GM12878 (cell line): Measurements from ENCODE around the gene RGL1. TPM values are rescaled to one million over a fixed set of nuclear protein-coding genes. Genes with fewer than 3 reads are reported as not detected.

Source experiments
- ATF2 ChIP-seq: IDR thresholded peaks from 2 replicates; pipeline ENCODE4 v1.6.1; 2012; ENCODE audit warnings: low read length, inconsistent platforms
- ATF3 ChIP-seq: IDR thresholded peaks from 2 replicates; pipeline ENCODE4 v1.6.1; 2011; ENCODE audit warnings: low read depth, mild to moderate bottlenecking, low read length, moderate library complexity, borderline replicate concordance; ENCODE audit errors: extremely low read depth
- BHLHE40 ChIP-seq, 2 experiments: fragments of 450-650 bp in 1 of 2; IDR thresholded peaks; 2 replicates each; pipeline ENCODE4 v1.6.1; 2011 to 2017; ENCODE audit warnings: low read depth in 2 of 2, borderline replicate concordance in 1 of 2, improper control_type of control experiment in 1 of 2, low read length in 1 of 2, mild to moderate bottlenecking in 1 of 2
- CEBPB ChIP-seq, 2 experiments: fragments of 150-350 bp in 1 of 2; IDR thresholded peaks; 2 replicates each; pipeline ENCODE4 v1.6.1; 2012 to 2014; ENCODE audit warnings: low read depth in 2 of 2, low read length in 2 of 2, borderline replicate concordance in 1 of 2, inconsistent platforms in 1 of 2
- CHD2 ChIP-seq: IDR thresholded peaks from 2 replicates; pipeline ENCODE4 v1.6.1; 2011; ENCODE audit warnings: low read depth, low read length, improper control_type of control experiment, borderline replicate concordance
- EP300 ChIP-seq, 2 experiments: fragments of 150-350 bp in 1 of 2; IDR thresholded peaks; 2 replicates each; pipeline ENCODE4 v1.6.1; 2011 to 2012; ENCODE audit warnings: low read depth in 2 of 2, low read length in 2 of 2, borderline replicate concordance in 1 of 2, improper control_type of control experiment in 1 of 2, inconsistent platforms in 1 of 2; ENCODE audit not compliant: control insufficient read depth in 1 of 2
- GABPA ChIP-seq: IDR thresholded peaks from 2 replicates; pipeline ENCODE4 v1.6.1; 2014; ENCODE audit warnings: antibody characterized with exemption, low read depth, mild to moderate bottlenecking, inconsistent platforms
- JUNB ChIP-seq: IDR thresholded peaks from 2 replicates; pipeline ENCODE4 v1.6.1; 2016; ENCODE audit warnings: antibody characterized with exemption, mild to moderate bottlenecking
- JUND ChIP-seq: IDR thresholded peaks from 2 replicates; pipeline ENCODE4 v1.6.1; 2012; ENCODE audit warnings: low read depth, mild to moderate bottlenecking, low read length, improper control_type of control experiment, moderate library complexity
- MLLT1 ChIP-seq: fragments of 450-650 bp; IDR thresholded peaks from 2 replicates; pipeline ENCODE4 v1.6.1; 2016; ENCODE audit warnings: mild to moderate bottlenecking
- NR2C1 ChIP-seq: fragments of 450-650 bp; IDR thresholded peaks from 2 replicates; pipeline ENCODE4 v1.6.1; 2017; ENCODE audit warnings: antibody characterized with exemption, mild to moderate bottlenecking, moderate library complexity
- NR2C2 ChIP-seq: IDR thresholded peaks from 2 replicates; pipeline ENCODE4 v1.6.1; 2011; ENCODE audit warnings: borderline replicate concordance, low read depth; ENCODE audit not compliant: control insufficient read depth, insufficient read length
- PAX5 ChIP-seq: IDR thresholded peaks from 2 replicates; pipeline ENCODE4 v1.6.1; 2011; ENCODE audit warnings: low read depth, low read length, borderline replicate concordance
- PKNOX1 ChIP-seq: fragments of 450-650 bp; IDR thresholded peaks from 2 replicates; pipeline ENCODE4 v1.6.1; 2016; ENCODE audit warnings: mild to moderate bottlenecking
- POLR2A ChIP-seq: IDR thresholded peaks from 2 replicates; pipeline ENCODE4 v1.6.1; 2011; ENCODE audit warnings: low read depth, mild to moderate bottlenecking, low read length
- RB1 ChIP-seq: fragments of 450-650 bp; formaldehyde crosslinking; IDR thresholded peaks from 2 replicates; pipeline ENCODE4 v1.6.1; 2017; ENCODE audit warnings: mild to moderate bottlenecking, borderline replicate concordance
- SREBF2 ChIP-seq: IDR thresholded peaks from 2 replicates; pipeline ENCODE4 v1.6.1; 2012; ENCODE audit warnings: mild to moderate bottlenecking, low read length
- SRF ChIP-seq, 2 experiments: IDR thresholded peaks; 2 replicates each; pipeline ENCODE4 v1.6.1; 2011; ENCODE audit warnings: low read depth in 2 of 2, low read length in 2 of 2, mild to moderate bottlenecking in 1 of 2, moderate library complexity in 1 of 2
- TCF12 ChIP-seq: IDR thresholded peaks from 2 replicates; pipeline ENCODE4 v1.6.1; 2011; ENCODE audit warnings: low read depth, mild to moderate bottlenecking, low read length
- TCF3 ChIP-seq: IDR thresholded peaks from 2 replicates; pipeline ENCODE4 v1.6.1; 2012; ENCODE audit warnings: low read depth, mild to moderate bottlenecking, low read length, borderline replicate concordance; ENCODE audit not compliant: insufficient read depth
- ZBTB4 ChIP-seq: fragments of 450-650 bp; formaldehyde crosslinking; IDR thresholded peaks from 2 replicates; pipeline ENCODE4 v1.4.0; 2022; ENCODE audit warnings: mild to moderate bottlenecking, moderate library complexity
- ZNF384 ChIP-seq: IDR thresholded peaks from 2 replicates; pipeline ENCODE4 v1.6.1; 2012; ENCODE audit warnings: low read depth, mild to moderate bottlenecking, low read length, improper control_type of control experiment, borderline replicate concordance
- ZSCAN29 ChIP-seq: fragments of 450-650 bp; IDR thresholded peaks from 2 replicates; pipeline ENCODE4 v1.6.1; 2017; ENCODE audit warnings: mild to moderate bottlenecking, moderate library complexity
- polyA plus RNA-seq, 11 experiments: library from polyadenylated mRNA; depleted of rRNA in 4 of 11; unstranded in 6 of 11; stranded (reverse) in 5 of 11; fragments of >200 nt; fragmentation: Nextera tagmentation in 4 of 11; fragmentation: Illumina TruSeq in 1 of 11; extraction: Ambion mirVana in 4 of 11; extraction: Trizol in 1 of 11; gene quantifications; 1 replicate in 1 of 11; 2 replicates in 10 of 11; pipeline versions ENCODE4 v1.2.1 to v1.2.3, GENCODE V29; 2011 to 2016; ENCODE audit warnings: inconsistent platforms in 2 of 11, missing spikeins in 2 of 11, low read depth in 1 of 11
- total RNA-seq, 4 experiments: library from RNA; depleted of rRNA in 3 of 4; stranded (reverse); fragments of >200 nt in 3 of 4; fragmentation: Illumina TruSeq in 1 of 4; extraction: Trizol in 1 of 4; gene quantifications; 2 replicates each; pipeline versions ENCODE4 v1.2.1 to v1.2.3, GENCODE V29; 2013 to 2021

RGL1 gene
- total and polyA plus RNA-seq, 10 of the 15 experiments (the other 5 are each of a cell fraction or from before 2014, with no cell fraction given) = 8.1 to 25.0 (median 19.0) TPM

- peak; percentile 48 for TF ChIP-seq ATF2
- no peak for TF ChIP-seq TCF3
- TF ChIP-seq ZBTB4 (CRISPR knock-in tag) = no peak
- TF ChIP-seq ZSCAN29 = no peak
- peak in 1 of 2 experiments; percentile 57; a peak in 1 of 4 replicates for TF ChIP-seq CEBPB (IDR thresholded peaks at IDR 0.05; ENCODE audit: borderline replicate concordance in 1 of 2, low read depth in 2 of 2, low read length in 2 of 2)
- no peak for TF ChIP-seq RB1
- no peak for TF ChIP-seq SRF (IDR thresholded peaks at IDR 0.05; ENCODE audit: low read depth in 2 of 2, low read length in 2 of 2)
- no peak for TF ChIP-seq PAX5
- peak; percentile 37; the same call in 1 of the 2 replicates for TF ChIP-seq GABPA
- TF ChIP-seq SREBF2 = no peak
- no peak for TF ChIP-seq PKNOX1
- no peak for TF ChIP-seq CHD2
- no peak for TF ChIP-seq JUND
- TF ChIP-seq ATF3 = no peak
- TF ChIP-seq NR2C1 = no peak
- peak; percentile 48 to 68; a peak in 3 of 4 replicates for TF ChIP-seq EP300 (IDR thresholded peaks at IDR 0.05; ENCODE audit: borderline replicate concordance in 1 of 2, control insufficient read depth in 1 of 2, low read depth in 2 of 2, low read length in 2 of 2)
- no peak for TF ChIP-seq NR2C2
- TF ChIP-seq POLR2A = no peak
- TF ChIP-seq MLLT1 = no peak
- TF ChIP-seq TCF12 = 0 out of 2 replicates have a peak, but pooled peaks have one; percentile 17
- no peak for TF ChIP-seq ZNF384
- peak; percentile 69 for TF ChIP-seq JUNB
- peak in 1 of 2 experiments; percentile 39; a peak in 1 of 4 replicates for TF ChIP-seq BHLHE40 (IDR thresholded peaks at IDR 0.05; ENCODE audit: borderline replicate concordance in 1 of 2, low read depth in 2 of 2, low read length in 1 of 2)
Observed at GRCh38 chr1:183901748-183902330, 96.9 kb downstream of the RGL1 start (continued).
